ENCODE results near the gene OLFML2A. TPM values are rescaled to one million over a fixed set of nuclear protein-coding genes. Genes with fewer than 3 reads are reported as not detected.

Gene OLFML2A
- total RNA-seq, 2 donors from 2014 or later, result 5.4 to 6.7 TPM

- no peaks in the 10 kb centered on the region for H3K36me3 ChIP-seq
- ATAC-seq (ENCODE audit: insufficient number of reproducible peaks, low FRiP score, low read depth) (no peak), DNase-seq (ENCODE audit: low spot score) (no peak)
- no peaks in the 10 kb centered on the region for H3K4me1 ChIP-seq (ENCODE audit: control insufficient read depth in 1 of 2, low read depth in 2 of 2)
- no peak for TF ChIP-seq CTCF (IDR thresholded peaks at IDR 0.05)
- no peak overlapping the region for H3K4me3 ChIP-seq
- H3K9me3 ChIP-seq, result no peaks in the 10 kb centered on the region
- no peak overlapping the region for H3K27ac ChIP-seq
- no peaks in the 10 kb centered on the region for H3K27me3 ChIP-seq (replicated peaks; ENCODE audit: insufficient read depth)
Measured at GRCh38 chr9:124747065-124747464, 29.9 kb upstream of the OLFML2A start.

GRCh38 chr9:124749284-124749683 lies 27.6 kb upstream of the OLFML2A start:
- H3K4me1 ChIP-seq (ENCODE audit: control insufficient read depth in 1 of 2, low read depth in 2 of 2), result no peaks in the 10 kb centered on the region
- H3K4me3 ChIP-seq, result no peak overlapping the region
- ATAC-seq (ENCODE audit: insufficient number of reproducible peaks, low FRiP score, low read depth), result no peak
- no peaks in the 10 kb centered on the region for H3K27me3 ChIP-seq (replicated peaks; ENCODE audit: insufficient read depth)
- H3K36me3 ChIP-seq, result no peaks in the 10 kb centered on the region
- H3K9me3 ChIP-seq, result no peaks in the 10 kb centered on the region
- TF ChIP-seq CTCF (IDR thresholded peaks at IDR 0.05), result no peak
- no peak overlapping the region for H3K27ac ChIP-seq
- no peak for DNase-seq (ENCODE audit: low spot score)

GRCh38 chr9:124749781-124750180 lies 27.2 kb upstream of the OLFML2A start:
- no peaks in the 10 kb centered on the region for H3K27me3 ChIP-seq (replicated peaks; ENCODE audit: insufficient read depth)

GRCh38 chr9:124752967-124753366 lies 24.0 kb upstream of the OLFML2A start:
- Histone ChIP-seq H3K27me3 (replicated peaks; ENCODE audit: insufficient read depth) (peaks cover 10% of the 10 kb centered on the region), H3K4me1 (ENCODE audit: control insufficient read depth in 1 of 2, low read depth in 2 of 2) (no peaks in the 10 kb centered on the region), H3K36me3 (no peaks in the 10 kb centered on the region), H3K27ac (no peak overlapping the region), H3K9me3 (no peaks in the 10 kb centered on the region), H3K4me3 (no peak overlapping the region)
- DNase-seq (ENCODE audit: low spot score), result no peak
- TF ChIP-seq CTCF (IDR thresholded peaks at IDR 0.05), result no peak
- ATAC-seq (ENCODE audit: insufficient number of reproducible peaks, low FRiP score, low read depth), result no peak

More at GRCh38 chr9:124749781-124750180, 27.2 kb upstream of the OLFML2A start:
- H3K36me3 ChIP-seq, result no peaks in the 10 kb centered on the region
- no peak for DNase-seq (ENCODE audit: low spot score)
- no peak overlapping the region for H3K27ac ChIP-seq
- H3K4me3 ChIP-seq, result no peak overlapping the region
- no peaks in the 10 kb centered on the region for H3K4me1 ChIP-seq (ENCODE audit: control insufficient read depth in 1 of 2, low read depth in 2 of 2)
- ATAC-seq (ENCODE audit: insufficient number of reproducible peaks, low FRiP score, low read depth), result no peak
- TF ChIP-seq CTCF (IDR thresholded peaks at IDR 0.05), result no peak
- no peaks in the 10 kb centered on the region for H3K9me3 ChIP-seq

GRCh38 chr9:124754289-124754688 lies 22.6 kb upstream of the OLFML2A start:
- ATAC-seq (ENCODE audit: insufficient number of reproducible peaks, low FRiP score, low read depth), result no peak
- no peak overlapping the region for H3K4me3 ChIP-seq
- H3K4me1 ChIP-seq (ENCODE audit: control insufficient read depth in 1 of 2, low read depth in 2 of 2), result no peaks in the 10 kb centered on the region
- H3K9me3 ChIP-seq, result no peaks in the 10 kb centered on the region
- H3K27me3 ChIP-seq (replicated peaks; ENCODE audit: insufficient read depth), result peaks cover 10% of the 10 kb centered on the region
- TF ChIP-seq CTCF (IDR thresholded peaks at IDR 0.05), result no peak
- H3K27ac ChIP-seq, result no peak overlapping the region
- DNase-seq (ENCODE audit: low spot score), result no peak
- H3K36me3 ChIP-seq, result no peaks in the 10 kb centered on the region

Measured in thoracic aorta (tissue), 2 donors.